COLO668 (cell line): ENCODE results near the gene KLHDC4.

Source experiments
- DNase-seq: peaks from one replicate; lab custom pipeline; 2025; ENCODE audit not compliant: unreplicated experiment; lab: John Stamatoyannopoulos, UW

Gene KLHDC4

GRCh38 chr16:87662254-87663204, 103.3 kb downstream of the KLHDC4 start:
- DNase-seq: no peak

- DNase-seq: no peak
These were observed 104.2 kb downstream of the KLHDC4 start for GRCh38 chr16:87661561-87661960.

GRCh38 chr16:87658564-87659225, 107.1 kb downstream of the KLHDC4 start:
- peak; percentile 16 for DNase-seq
